ENCODE results near the gene MEGF6.

- TF ChIP-seq CTCF (IDR thresholded peaks at IDR 0.05) = no peak
- no peak for TF ChIP-seq POLR2AphosphoS5 (IDR thresholded peaks at IDR 0.05)
Measured at GRCh38 chr1:3654549-3655281, 43.4 kb upstream of the MEGF6 start.
